ENCODE results near the gene MOGAT1. TPM values are rescaled to one million over a fixed set of nuclear protein-coding genes. Genes with fewer than 3 reads are reported as not detected.
A peak's percentile ranks its signal among the peaks of the same experiment; 100 is the strongest.

Gene MOGAT1
- total and polyA plus RNA-seq, 2 of the 13 experiments (the other 11 are each of a cell fraction or from before 2014, with no cell fraction given): 0.98 to 4.3 TPM

GRCh38 chr2:222709191-222709891, 37.9 kb downstream of the MOGAT1 start (continued):
- no peak for TF ChIP-seq ZNF138 (CRISPR knock-in tag; IDR thresholded peaks at IDR 0.05; ENCODE audit: low read depth)
- no peak for TF ChIP-seq NR3C1 (CRISPR knock-in tag; IDR thresholded peaks at IDR 0.05)
- 0 out of 2 replicates have a peak, but pooled peaks have one; percentile 43 for TF ChIP-seq ZNF513 (CRISPR knock-in tag; conservative IDR thresholded peaks at IDR 0.05)
- TF ChIP-seq ZSCAN21 (CRISPR knock-in tag; IDR thresholded peaks at IDR 0.05; ENCODE audit: borderline replicate concordance): no peak
- TF ChIP-seq RERE (CRISPR knock-in tag; IDR thresholded peaks at IDR 0.05; ENCODE audit: low read depth): peak; percentile 27; the same call in 1 of the 2 replicates
- TF ChIP-seq ZNF597 (CRISPR knock-in tag; IDR thresholded peaks at IDR 0.05): no peak
- no peak for TF ChIP-seq RBM22 (optimal IDR thresholded peaks at IDR 0.05; ENCODE audit: low read length)
- TF ChIP-seq ARHGAP35 (CRISPR knock-in tag; IDR thresholded peaks at IDR 0.05; ENCODE audit: borderline replicate concordance): no peak
- no peak; the same call in 1 of the 2 replicates for TF ChIP-seq ZNF761 (CRISPR knock-in tag; conservative IDR thresholded peaks at IDR 0.05)
- peak; percentile 45; the same call in 1 of the 2 replicates for TF ChIP-seq MAZ (IDR thresholded peaks at IDR 0.05; ENCODE audit: borderline replicate concordance, low read depth, low read length)
- peak; percentile 59; the same call in 1 of the 2 replicates for TF ChIP-seq MAZ (CRISPR knock-in tag; IDR thresholded peaks at IDR 0.05; ENCODE audit: low read depth)
- TF ChIP-seq THYN1 (CRISPR knock-in tag; IDR thresholded peaks at IDR 0.05; ENCODE audit: borderline replicate concordance, low read depth): no peak
- TF ChIP-seq DDIT3 (CRISPR knock-in tag; IDR thresholded peaks at IDR 0.05): no peak; the same call in 1 of the 2 replicates
- TF ChIP-seq ZC3H13 (CRISPR knock-in tag; IDR thresholded peaks at IDR 0.05): no peak
- TF ChIP-seq ZGPAT (CRISPR knock-in tag; IDR thresholded peaks at IDR 0.05): peak; percentile 91
- TF ChIP-seq SRSF9 (IDR thresholded peaks at IDR 0.05; ENCODE audit: borderline replicate concordance, insufficient read depth, low read depth, low read length, poor library complexity, severe bottlenecking): no peak
- TF ChIP-seq ZNF136 (CRISPR knock-in tag; IDR thresholded peaks at IDR 0.05; ENCODE audit: low read depth): peak; percentile 72; the same call in 1 of the 2 replicates

Data from HepG2 (cell line).